HG03039 (cell line): ENCODE results near the gene PACS1.

ENCODE experiments used
- ATAC-seq: cut with Tn5 transposase; IDR thresholded peaks from one replicate; pipeline ENCODE4 v1.9.1; 2021; ENCODE audit warnings: mild to moderate bottlenecking, moderate library complexity; ENCODE audit not compliant: unreplicated experiment

PACS1 gene

GRCh38 chr11:66219846-66220565, 149.9 kb downstream of the PACS1 start:
- no peak for ATAC-seq

- ATAC-seq, result no peak
Measured at GRCh38 chr11:66220566-66220935, 150.5 kb downstream of the PACS1 start.

GRCh38 chr11:66221012-66221411, 150.9 kb downstream of the PACS1 start:
- no peak for ATAC-seq

GRCh38 chr11:66221726-66222236, 151.7 kb downstream of the PACS1 start:
- no peak for ATAC-seq

GRCh38 chr11:66222358-66223149, 152.5 kb downstream of the PACS1 start:
- ATAC-seq, result peak; percentile 81

- no peak for ATAC-seq
Measured at GRCh38 chr11:66224226-66224855, 154.3 kb downstream of the PACS1 start.

- ATAC-seq, result no peak
Measured at GRCh38 chr11:66225066-66225465, 155.0 kb downstream of the PACS1 start.

- ATAC-seq, result no peak
Measured at GRCh38 chr11:66226101-66226500, 156.0 kb downstream of the PACS1 start.

GRCh38 chr11:66227700-66228099, 157.6 kb downstream of the PACS1 start:
- ATAC-seq, result no peak

GRCh38 chr11:66228521-66228920, 158.4 kb downstream of the PACS1 start:
- ATAC-seq, result no peak

GRCh38 chr11:66230156-66230555, 160.1 kb downstream of the PACS1 start:
- ATAC-seq, result no peak

GRCh38 chr11:66230978-66231377, 160.9 kb downstream of the PACS1 start:
- ATAC-seq, result no peak

- no peak for ATAC-seq
Measured at GRCh38 chr11:66231561-66231960, 161.5 kb downstream of the PACS1 start.

GRCh38 chr11:66232769-66233168, 162.7 kb downstream of the PACS1 start:
- ATAC-seq, result no peak

GRCh38 chr11:66233301-66233700, 163.2 kb downstream of the PACS1 start:
- no peak for ATAC-seq

- no peak for ATAC-seq
Measured at GRCh38 chr11:66235141-66235540, 165.1 kb downstream of the PACS1 start.

GRCh38 chr11:66237867-66238266, 167.8 kb downstream of the PACS1 start:
- no peak for ATAC-seq

- ATAC-seq, result no peak
Measured at GRCh38 chr11:66238786-66239413, 168.8 kb downstream of the PACS1 start.

- ATAC-seq, result no peak
Measured at GRCh38 chr11:66239511-66239910, 169.4 kb downstream of the PACS1 start.

GRCh38 chr11:66239998-66240780, 170.1 kb downstream of the PACS1 start:
- no peak for ATAC-seq

- no peak for ATAC-seq
Measured at GRCh38 chr11:66240781-66241136, 170.7 kb downstream of the PACS1 start.
